ENCODE measurements around the gene PARD3. TPM values are rescaled to one million over a fixed set of nuclear protein-coding genes. Genes with fewer than 3 reads are reported as not detected.

PARD3 gene
- total RNA-seq, 1 donor from 2014 or later: 72.5 TPM

GRCh38 chr10:34537629-34538231 lies 277.4 kb downstream of the PARD3 start:
- no peak for DNase-seq

- no peak for DNase-seq
These were observed 279.2 kb downstream of the PARD3 start for GRCh38 chr10:34535872-34536271.

GRCh38 chr10:34530778-34531177 lies 284.3 kb downstream of the PARD3 start:
- no peak for DNase-seq

GRCh38 chr10:34528320-34528719 lies 286.8 kb downstream of the PARD3 start:
- DNase-seq: no peak

GRCh38 chr10:34526758-34527730 lies 288.1 kb downstream of the PARD3 start:
- DNase-seq: peak; percentile 92

- no peak for DNase-seq
These were observed 288.9 kb downstream of the PARD3 start for GRCh38 chr10:34526186-34526585.

- no peak for DNase-seq
These were observed 290.6 kb downstream of the PARD3 start for GRCh38 chr10:34524369-34525091.

GRCh38 chr10:34523017-34523767 lies 291.9 kb downstream of the PARD3 start:
- DNase-seq: no peak

GRCh38 chr10:34522546-34522945 lies 292.6 kb downstream of the PARD3 start:
- DNase-seq: no peak

GRCh38 chr10:34520510-34520909 lies 294.6 kb downstream of the PARD3 start:
- no peak for DNase-seq

GRCh38 chr10:34520084-34520483 lies 295.0 kb downstream of the PARD3 start:
- no peak for DNase-seq

GRCh38 chr10:34514290-34514689 lies 300.8 kb downstream of the PARD3 start:
- DNase-seq: no peak

GRCh38 chr10:34513636-34514035 lies 301.5 kb downstream of the PARD3 start:
- no peak for DNase-seq

GRCh38 chr10:34507217-34507616 lies 307.9 kb downstream of the PARD3 start:
- DNase-seq: no peak

- no peak for DNase-seq
These were observed 308.3 kb downstream of the PARD3 start for GRCh38 chr10:34506786-34507185.

GRCh38 chr10:34505338-34505737 lies 309.8 kb downstream of the PARD3 start:
- DNase-seq: no peak

GRCh38 chr10:34504534-34504933 lies 310.6 kb downstream of the PARD3 start:
- no peak for DNase-seq

- DNase-seq: no peak
These were observed 311.4 kb downstream of the PARD3 start for GRCh38 chr10:34503704-34504103.

GRCh38 chr10:34499612-34500279 lies 315.4 kb downstream of the PARD3 start:
- peak; percentile 21 for DNase-seq

GRCh38 chr10:34498821-34499220 lies 316.3 kb downstream of the PARD3 start:
- no peak for DNase-seq

- no peak for DNase-seq
These were observed 319.2 kb downstream of the PARD3 start for GRCh38 chr10:34495938-34496337.

GRCh38 chr10:34494012-34494411 lies 321.1 kb downstream of the PARD3 start:
- DNase-seq: no peak

Data from skin of body (tissue), 2 donors.